ENCODE results near the gene SNX17.
"Not testable (repeated sequence)": the region's sequence is repeated elsewhere in the genome, so short reads cannot be mapped to it uniquely, and the experiment has no call there.

Gene SNX17

DNA sequence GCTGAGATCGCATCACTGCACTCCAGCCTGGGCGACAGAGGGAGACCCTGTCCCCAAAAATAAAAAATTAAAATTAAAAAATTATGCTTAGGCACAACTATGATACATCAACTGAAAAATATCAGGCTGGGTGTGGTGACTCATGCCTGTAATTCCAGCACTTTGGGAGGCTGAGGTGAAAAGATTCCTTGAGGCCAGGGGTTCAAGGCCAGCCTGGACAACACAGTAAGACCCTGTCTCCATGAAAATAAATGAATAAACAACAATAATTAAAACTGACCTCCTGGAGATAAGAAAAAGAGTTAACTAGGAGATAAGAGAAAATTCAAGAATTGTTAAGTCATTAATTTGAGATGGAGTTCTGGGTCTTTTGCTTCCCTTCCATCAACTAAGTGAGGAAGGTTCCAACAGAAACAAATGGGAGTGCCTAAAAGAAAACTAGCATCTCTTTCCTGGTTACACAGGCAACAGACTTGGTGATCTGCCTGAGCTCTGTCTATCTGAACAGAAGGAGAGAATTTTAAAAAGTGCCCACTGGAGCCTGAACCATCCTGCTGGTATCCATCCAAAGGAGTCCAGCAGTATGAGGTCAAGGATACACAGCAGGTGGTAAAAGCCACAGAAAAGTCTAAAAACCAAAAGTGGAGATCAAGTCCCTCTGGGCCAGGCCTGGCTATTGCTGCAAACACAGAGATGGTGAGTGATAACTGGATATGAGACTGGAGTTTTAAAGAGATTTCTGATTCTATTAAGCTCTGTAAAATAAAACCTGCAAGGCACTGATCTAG lies 30.1 kb downstream of the SNX17 start:
- DNase-seq = no peak

DNA sequence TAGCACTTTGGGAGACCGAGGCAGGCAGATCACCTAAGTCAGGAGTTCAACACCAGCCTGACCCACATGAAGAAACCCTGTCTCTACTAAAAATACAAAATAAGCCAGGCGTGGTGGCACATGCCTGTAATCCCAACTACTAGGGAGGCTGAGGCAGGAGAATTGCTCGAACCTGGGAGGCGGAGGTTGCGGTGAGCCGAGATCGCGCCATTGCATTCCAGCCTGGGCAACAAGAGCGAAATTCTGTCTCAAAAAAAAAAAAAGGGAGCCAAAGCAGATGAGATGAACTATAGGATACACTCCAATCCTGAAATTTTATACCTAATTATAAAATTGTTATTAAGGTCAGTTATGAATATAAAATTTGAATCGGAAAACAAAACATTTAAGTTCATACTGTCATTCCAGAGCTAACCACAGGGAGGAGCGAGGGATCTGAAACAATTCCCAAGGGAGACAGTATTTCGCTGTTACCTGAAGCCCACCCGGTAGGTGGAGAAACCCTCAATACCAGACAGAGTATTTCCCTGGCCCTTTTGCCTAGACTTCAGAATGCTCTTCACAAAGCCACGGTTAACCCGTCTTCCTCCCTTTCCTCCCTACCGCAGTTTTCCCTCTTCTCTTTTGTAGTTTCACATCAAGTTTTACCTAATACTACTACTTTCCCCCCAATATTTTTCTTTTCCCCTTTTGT lies 37.5 kb downstream of the SNX17 start:
- DNase-seq = no peak

DNA sequence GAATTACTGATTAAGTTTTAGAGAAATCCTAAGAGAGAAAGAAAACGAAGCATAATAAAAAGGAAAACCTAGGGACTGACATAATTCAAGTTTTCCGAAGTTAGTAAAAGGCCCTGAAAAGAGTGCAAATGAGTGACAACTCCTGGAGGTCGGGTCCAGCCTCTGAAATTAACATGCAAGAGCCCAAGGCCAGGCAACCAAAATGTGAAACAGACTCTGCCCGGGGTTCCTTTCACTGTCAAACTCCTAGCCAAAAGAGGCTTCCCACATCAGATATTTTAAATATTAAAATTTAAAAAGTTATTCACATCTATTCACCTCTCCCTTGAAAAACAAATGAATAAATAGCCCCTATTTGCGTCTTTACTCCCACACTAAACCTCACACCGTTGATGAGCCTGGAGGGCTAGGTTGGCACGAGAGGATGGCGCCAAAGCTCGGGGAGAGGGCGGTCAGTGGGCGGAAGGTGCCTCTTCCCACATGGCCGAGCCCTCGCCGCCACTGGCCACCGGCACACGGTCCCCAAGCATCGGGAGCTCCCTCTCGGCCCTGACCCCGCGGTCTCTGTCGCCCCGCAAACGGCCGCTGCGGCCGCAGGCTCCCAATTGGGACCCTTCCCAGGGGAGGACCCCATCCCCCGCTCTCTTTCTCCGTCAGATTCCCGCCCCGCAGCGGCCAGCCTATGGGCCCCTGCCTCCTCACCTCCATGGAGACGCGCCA lies 38.3 kb downstream of the SNX17 start:
- DNase-seq = no peak

DNA sequence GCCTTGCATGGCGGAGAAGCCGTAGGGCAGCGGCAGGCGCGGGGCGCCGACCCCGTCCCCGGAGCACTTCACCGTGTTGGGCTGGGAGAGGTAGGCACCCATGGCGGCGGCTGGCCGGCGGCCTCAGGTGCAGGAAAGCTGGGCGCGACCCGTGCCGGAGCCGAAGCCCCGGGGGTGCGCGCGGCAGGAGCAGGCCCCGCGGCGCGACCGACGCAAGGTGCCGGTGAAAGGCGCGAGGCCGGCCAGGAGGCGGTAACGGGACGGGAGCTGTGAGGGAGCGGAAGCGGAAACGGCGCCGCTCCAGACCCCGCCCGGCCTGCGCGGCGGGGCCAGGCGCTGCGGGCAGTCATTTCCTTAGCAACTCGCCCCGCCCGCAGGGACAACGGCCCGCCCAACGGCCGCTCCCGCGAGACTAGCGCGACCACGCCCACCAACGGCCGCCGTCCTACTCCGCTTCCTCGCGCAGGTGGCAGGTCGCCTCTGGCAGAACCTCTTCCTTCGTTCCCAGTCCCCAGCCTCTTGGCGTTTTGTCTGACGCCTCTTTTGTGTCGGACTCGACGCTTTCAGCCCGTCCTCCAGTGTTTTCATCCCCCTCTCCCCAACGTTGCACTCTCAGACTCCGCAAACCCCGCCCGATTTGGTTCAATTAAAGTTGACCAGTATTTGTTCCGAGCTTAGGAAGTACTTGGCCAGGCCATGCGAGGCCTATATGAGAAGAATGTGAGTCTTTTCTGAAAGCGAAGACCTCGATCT lies 39.1 kb downstream of the SNX17 start, which contains the start of gene PPM1G:
PPM1G (minus strand) TSS at position 271 of the 753 bp plus-strand sequence; CDS start at position 102, 169 bp downstream.
- DNase-seq = peak; percentile 96

DNA sequence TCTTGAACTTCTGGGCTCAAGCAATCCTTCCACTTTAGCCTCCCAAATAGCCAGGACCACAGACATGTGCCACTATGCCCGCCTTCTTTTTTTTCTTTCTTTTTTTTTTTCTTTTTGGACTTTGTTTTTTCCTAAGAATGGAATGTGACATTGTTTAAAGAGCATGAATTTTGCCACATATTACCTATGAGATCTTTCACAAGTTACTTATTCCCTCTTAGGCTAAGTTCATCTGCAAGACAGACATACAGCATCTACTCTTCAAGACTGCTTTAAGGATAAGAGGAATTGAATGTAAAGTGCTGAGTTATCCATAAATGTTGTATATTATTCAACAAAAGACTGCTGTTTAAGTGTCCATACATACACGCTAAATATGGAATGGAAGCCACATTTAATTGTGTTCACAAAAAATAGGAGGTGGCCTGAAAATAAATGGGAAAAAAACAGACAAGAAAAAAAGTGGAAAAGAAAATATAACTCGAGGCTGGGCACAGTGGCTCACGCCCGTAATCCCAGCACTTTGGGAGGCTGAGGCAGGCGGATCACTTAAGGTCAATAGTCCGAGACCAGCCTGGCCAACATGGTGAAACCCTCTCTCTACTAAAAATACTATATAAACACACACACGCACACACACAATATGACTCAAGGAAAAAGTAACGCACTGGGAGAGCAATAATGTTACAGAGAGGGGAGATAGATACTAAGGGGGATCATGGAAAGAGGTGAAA lies 42.2 kb downstream of the SNX17 start:
- DNase-seq = no peak

DNA sequence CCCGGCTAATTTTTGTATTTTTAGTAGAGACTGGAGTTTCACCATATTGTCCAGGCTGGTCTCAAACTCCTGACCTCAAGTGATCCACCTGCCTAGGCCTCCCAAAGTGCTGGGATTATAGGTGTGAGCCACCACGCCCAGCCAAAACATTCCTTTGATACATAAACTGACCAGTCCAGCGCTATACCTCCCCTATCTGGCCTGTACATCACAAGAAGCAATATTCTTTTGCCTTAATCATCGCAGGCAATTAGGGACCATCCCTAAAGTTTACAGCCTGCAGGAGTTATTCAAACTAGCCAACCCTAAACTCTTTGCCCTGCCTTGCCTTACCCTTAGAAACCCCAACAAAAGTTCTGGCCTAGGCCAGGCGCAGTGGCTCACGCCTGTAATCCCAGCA lies 45.7 kb downstream of the SNX17 start:
- no peak for DNase-seq

DNA sequence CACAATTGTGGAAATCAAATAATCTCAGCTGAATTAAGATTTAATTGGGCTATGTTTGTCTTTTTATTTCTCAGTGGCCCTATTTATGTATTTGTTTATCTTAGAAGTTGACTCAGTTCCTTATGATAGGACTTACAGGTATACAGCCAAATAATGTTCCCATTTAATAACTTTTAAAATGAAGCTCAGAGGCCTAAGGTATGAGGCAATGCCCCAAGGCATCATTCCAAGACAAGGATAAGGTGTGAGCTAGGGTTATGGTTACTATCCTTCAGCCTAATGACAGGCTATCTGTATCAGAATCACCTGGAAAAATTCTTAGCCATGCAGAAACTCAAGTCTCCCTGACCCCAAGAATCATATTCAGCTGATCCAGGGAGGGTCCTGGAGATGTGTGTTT lies 50.6 kb downstream of the SNX17 start:
- DNase-seq = no peak

DNA sequence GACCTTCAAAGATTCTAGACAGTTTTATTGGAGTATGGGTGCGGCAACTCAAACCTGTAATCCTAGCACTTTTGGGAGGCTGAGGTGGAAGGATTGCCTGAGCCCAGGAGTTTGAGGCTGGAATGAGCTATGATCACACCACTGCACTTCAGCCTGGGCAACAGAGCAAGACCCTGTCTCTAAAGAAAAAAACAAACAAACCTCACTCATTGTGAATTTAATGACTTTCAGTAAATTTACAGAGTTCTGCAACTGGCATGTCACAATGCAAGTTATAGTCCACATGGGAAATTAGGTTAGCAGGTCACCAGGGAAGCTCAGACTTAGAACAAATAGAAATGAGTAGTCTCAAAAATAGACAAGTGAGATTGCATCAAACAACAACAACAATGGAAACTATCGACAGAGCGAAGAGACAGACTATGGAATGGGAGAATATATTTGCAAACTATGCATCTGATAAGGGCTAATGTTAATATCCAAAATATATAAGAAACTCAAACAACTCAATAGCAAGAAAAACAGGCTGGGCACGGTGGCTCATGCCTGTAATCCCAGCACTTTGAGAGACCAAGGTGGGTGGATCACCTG lies 51.3 kb downstream of the SNX17 start:
- DNase-seq = no peak

DNA sequence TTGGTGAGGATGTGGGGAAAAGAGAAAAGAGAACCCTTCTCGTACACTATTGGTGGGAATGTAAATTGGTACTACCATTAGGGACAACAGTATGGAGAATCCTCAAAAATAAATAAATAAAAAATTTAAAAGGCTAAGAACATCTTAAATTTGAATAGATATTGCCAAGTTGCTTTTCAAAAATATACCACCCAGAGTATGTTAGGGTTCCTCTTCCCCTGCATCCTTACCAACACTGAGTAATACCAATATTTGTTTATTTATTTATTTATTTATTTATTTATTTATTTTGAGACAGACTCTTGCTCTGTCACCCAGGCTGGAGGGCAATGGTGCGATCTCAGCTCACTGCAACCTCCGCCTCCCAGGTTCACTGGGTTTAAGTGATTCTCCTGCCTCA lies 52.5 kb downstream of the SNX17 start:
- no peak for DNase-seq

DNA sequence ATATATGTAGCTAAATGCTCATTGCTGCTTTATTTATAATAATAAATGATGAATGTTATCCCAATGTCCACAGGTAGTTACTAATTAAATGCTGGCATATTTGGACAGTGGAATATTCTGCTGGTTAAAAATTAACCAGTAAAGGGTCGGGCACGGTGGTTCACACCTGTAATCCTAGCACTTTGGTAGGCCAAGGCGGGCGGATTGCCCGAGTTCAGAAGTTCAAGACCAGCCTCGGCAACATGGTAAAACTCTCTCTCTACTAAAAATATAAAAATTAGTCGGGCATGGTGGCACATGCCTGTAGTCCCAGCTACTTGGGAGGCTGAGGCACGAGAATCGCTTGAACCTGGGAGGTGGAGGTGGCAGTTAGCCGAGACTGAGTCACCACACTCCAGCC lies 54.6 kb downstream of the SNX17 start:
- DNase-seq = not testable (repeated sequence)
